Body of pancreas (tissue), 4 donors: ENCODE measurements around the gene EML3. TPM values are rescaled to one million over a fixed set of nuclear protein-coding genes. Genes with fewer than 3 reads are reported as not detected.
A peak's percentile ranks its signal among the peaks of the same experiment; 100 is the strongest.

Experiments used
- ATAC-seq: fragments of 150-250 bp; one replicate; pipeline ENCODE4 v1.9.1; 2016
- DNase-seq, 4 donors: peaks; one replicate each; pipeline ENCODE4 v3.0.0-alpha.2; 2019
- H3K27ac ChIP-seq, 4 donors: fragments of 200-600 bp; sonication (generic); 1 replicate in 3 of 4; 2 replicates in 1 of 4; pipeline versions ENCODE4 v1.5.1 to v1.6.1; 2016 to 2019; ENCODE audit warnings: mild to moderate bottlenecking in 1 of 4, mixed read lengths in 1 of 4, moderate library complexity in 1 of 4
- H3K27me3 ChIP-seq, 2 donors: fragments of 200-600 bp; sonication (generic); one replicate each; pipeline ENCODE4 v1.6.0; 2016; ENCODE audit warnings: mild to moderate bottlenecking in 1 of 2
- H3K36me3 ChIP-seq, 2 donors: fragments of 200-600 bp; sonication (generic); replicated peaks in 1 of 2; 2 replicates each; pipeline ENCODE4 v1.5.1; 2016; ENCODE audit warnings: low read depth in 2 of 2; ENCODE audit not compliant: insufficient read depth in 1 of 2
- H3K4me1 ChIP-seq: fragments of 200-600 bp; sonication (generic); one replicate; pipeline ENCODE4 v1.6.0; 2016
- H3K4me3 ChIP-seq, 2 donors: fragments of 200-600 bp; sonication (generic); 1 replicate in 1 of 2; 2 replicates in 1 of 2; pipeline ENCODE4 v1.5.1; 2016 to 2019
- H3K9me3 ChIP-seq, 3 donors: fragments of 200-600 bp; sonication (generic); 1 replicate in 2 of 3; 2 replicates in 1 of 3; pipeline ENCODE4 v1.5.1; 2016
- POLR2A ChIP-seq, 3 donors: fragments of 450-650 bp; IDR thresholded peaks; one replicate each; pipeline ENCODE4 v1.6.1; 2016; ENCODE audit warnings: antibody characterized with exemption in 3 of 3, mild to moderate bottlenecking in 2 of 3
- WGBS, 2 donors: methylation state at CpG; one replicate each; pipeline ENCODE4 v1.1.5; 2017; 5-methylcytosine and 5-hydroxymethylcytosine counted together
- intact Hi-C: fragments of 100-400 bp; cut with DNase I; formaldehyde crosslinking; loops from one replicate; pipeline ENCODE4 v1.15.1; 2023
- total RNA-seq, 2 donors: library from RNA; depleted of rRNA; stranded (reverse); fragments of >200 nt; gene quantifications; one replicate each; pipeline ENCODE4 v1.1.0, GENCODE V29; 2016
- TF ChIP-seq, protein P1 (sequence below), 7 experiments: fragments of 450-650 bp in 4 of 7; fragments of 200-600 bp in 3 of 7; sonication (generic) in 3 of 7; IDR thresholded peaks; one replicate each; pipeline ENCODE4 v1.5.1; 2016 to 2019; ENCODE audit warnings: antibody characterized with exemption in 7 of 7

Gene EML3
- total RNA-seq, 2 donors from 2014 or later = 31.4 to 69.9 TPM

- peaks cover 0 to 7% of the 10 kb centered on the region in 2 donors for H3K36me3 ChIP-seq
- intact Hi-C loops = no loop called here
- peak overlapping the region in 3 of 4 donors; percentile 79 to 92 (median 87) for H3K27ac ChIP-seq
- H3K4me3 ChIP-seq = no peak overlapping the region
- ATAC-seq (peak; percentile 15), DNase-seq (peak in 2 of 4 donors; percentile 8 to 38)
- TF ChIP-seq, protein P1, sequence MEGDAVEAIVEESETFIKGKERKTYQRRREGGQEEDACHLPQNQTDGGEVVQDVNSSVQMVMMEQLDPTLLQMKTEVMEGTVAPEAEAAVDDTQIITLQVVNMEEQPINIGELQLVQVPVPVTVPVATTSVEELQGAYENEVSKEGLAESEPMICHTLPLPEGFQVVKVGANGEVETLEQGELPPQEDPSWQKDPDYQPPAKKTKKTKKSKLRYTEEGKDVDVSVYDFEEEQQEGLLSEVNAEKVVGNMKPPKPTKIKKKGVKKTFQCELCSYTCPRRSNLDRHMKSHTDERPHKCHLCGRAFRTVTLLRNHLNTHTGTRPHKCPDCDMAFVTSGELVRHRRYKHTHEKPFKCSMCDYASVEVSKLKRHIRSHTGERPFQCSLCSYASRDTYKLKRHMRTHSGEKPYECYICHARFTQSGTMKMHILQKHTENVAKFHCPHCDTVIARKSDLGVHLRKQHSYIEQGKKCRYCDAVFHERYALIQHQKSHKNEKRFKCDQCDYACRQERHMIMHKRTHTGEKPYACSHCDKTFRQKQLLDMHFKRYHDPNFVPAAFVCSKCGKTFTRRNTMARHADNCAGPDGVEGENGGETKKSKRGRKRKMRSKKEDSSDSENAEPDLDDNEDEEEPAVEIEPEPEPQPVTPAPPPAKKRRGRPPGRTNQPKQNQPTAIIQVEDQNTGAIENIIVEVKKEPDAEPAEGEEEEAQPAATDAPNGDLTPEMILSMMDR (IDR thresholded peaks at IDR 0.05) = no peak
- TF ChIP-seq POLR2A (IDR thresholded peaks at IDR 0.05) = no peak
- H3K27me3 ChIP-seq = no peaks in the 10 kb centered on the region
- WGBS, 2 donors = 19 to 35% methylated on average over 11 to 32 of the region's 32 CpGs
- peaks cover 42% of the 10 kb centered on the region for H3K4me1 ChIP-seq
- no peaks in the 10 kb centered on the region for H3K9me3 ChIP-seq
Measured at GRCh38 chr11:62646825-62647608, 34.4 kb upstream of the EML3 start.

- H3K4me3 ChIP-seq = peak within 1 kb of the TSS; percentile 84 to 98
- intact Hi-C loops = no loop called here
- H3K27ac ChIP-seq = peak within 1 kb of the TSS; percentile 79 to 92 (median 84)
- peaks cover 34% of the 10 kb centered on the region for H3K4me1 ChIP-seq
- WGBS, 2 donors = 0% methylated on average over 14 to 72 of the region's 73 CpGs
- TF ChIP-seq POLR2A (IDR thresholded peaks at IDR 0.05) = peak; percentile 63 to 89 (median 87)
- TF ChIP-seq, protein P1 (IDR thresholded peaks at IDR 0.05) = no peak
- H3K27me3 ChIP-seq = no peaks in the 10 kb centered on the region
- peak; percentile 99 for ATAC-seq
- DNase-seq = peak; percentile 99 to 100 (median 100)
- peaks cover 0 to 7% of the 10 kb centered on the region in 2 donors for H3K36me3 ChIP-seq
- no peaks in the 10 kb centered on the region for H3K9me3 ChIP-seq
Measured at GRCh38 chr11:62645946-62646824, 33.6 kb upstream of the EML3 start, which contains the start of gene GANAB. Gene GANAB (minus strand): TSS chr11:62646613. CDS start chr11:62646599, 14 bp downstream.

DNA sequence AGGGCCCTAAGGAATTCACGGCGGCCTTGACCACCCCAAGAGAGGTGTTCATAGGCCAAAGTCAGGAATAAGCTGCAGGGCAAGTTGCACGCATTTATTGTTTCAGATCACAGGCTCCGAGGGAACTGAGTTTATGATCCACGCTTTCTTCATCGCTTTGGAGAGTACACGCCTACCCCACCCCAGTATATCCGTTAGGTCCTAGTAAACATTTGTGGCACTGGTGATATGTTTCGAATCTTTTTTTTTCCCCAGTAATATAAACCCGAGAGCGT is 33.0 kb upstream of the EML3 start:
- Histone ChIP-seq H3K27ac (peak overlapping the region; percentile 79 to 92 (median 84)), H3K4me3 (peak overlapping the region; percentile 84 to 98), H3K4me1 (peaks cover 34% of the 10 kb centered on the region), H3K9me3 (no peaks in the 10 kb centered on the region), H3K27me3 (no peaks in the 10 kb centered on the region), H3K36me3 (peaks cover 0 to 7% of the 10 kb centered on the region in 2 donors)
- intact Hi-C loops = no loop called here
- ATAC-seq = no peak
- DNase-seq = no peak
- WGBS, 2 donors = 12 to 13% methylated on average over 11 of the region's 11 CpGs
- TF ChIP-seq, protein P1 (IDR thresholded peaks at IDR 0.05) = no peak
- no peak for TF ChIP-seq POLR2A (IDR thresholded peaks at IDR 0.05)

DNA sequence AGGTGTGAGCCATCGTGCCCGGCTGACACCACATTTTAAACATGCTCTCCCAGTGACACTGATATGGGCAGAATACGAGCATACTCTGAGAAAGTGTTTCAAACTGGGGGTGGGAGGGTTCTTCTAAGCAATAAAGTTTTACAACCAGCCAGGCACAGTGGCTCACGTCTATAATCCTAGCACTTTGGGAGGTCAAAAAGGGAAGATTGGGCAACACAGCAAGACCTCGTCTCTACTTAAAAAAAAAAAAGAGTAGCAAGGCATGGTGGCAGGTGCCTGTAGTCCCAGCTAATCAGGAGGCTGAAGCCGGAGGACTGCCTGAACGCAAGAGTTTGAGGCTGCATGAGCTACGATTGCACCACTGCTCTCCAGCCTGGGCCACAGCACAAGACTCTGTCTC is 31.6 kb upstream of the EML3 start:
- ATAC-seq = no peak
- no peak for TF ChIP-seq POLR2A (IDR thresholded peaks at IDR 0.05)
- TF ChIP-seq, protein P1 (IDR thresholded peaks at IDR 0.05) = no peak
- WGBS, 2 donors = 81 to 86% methylated on average over 8 of the region's 8 CpGs
- Histone ChIP-seq H3K27ac (peak overlapping the region in 1 of 4 donors; percentile 13), H3K9me3 (no peaks in the 10 kb centered on the region), H3K4me3 (no peak overlapping the region), H3K27me3 (no peaks in the 10 kb centered on the region), H3K36me3 (peaks cover 0 to 6% of the 10 kb centered on the region in 2 donors), H3K4me1 (peaks cover 34% of the 10 kb centered on the region)
- DNase-seq = no peak
- intact Hi-C loops = no loop called here
